ENCODE data around the gene LRIG1. TPM values are rescaled to one million over a fixed set of nuclear protein-coding genes. Genes with fewer than 3 reads are reported as not detected.

LRIG1 gene
- total RNA-seq, 1 experiment from 2014 or later = 24.1 TPM

DNA sequence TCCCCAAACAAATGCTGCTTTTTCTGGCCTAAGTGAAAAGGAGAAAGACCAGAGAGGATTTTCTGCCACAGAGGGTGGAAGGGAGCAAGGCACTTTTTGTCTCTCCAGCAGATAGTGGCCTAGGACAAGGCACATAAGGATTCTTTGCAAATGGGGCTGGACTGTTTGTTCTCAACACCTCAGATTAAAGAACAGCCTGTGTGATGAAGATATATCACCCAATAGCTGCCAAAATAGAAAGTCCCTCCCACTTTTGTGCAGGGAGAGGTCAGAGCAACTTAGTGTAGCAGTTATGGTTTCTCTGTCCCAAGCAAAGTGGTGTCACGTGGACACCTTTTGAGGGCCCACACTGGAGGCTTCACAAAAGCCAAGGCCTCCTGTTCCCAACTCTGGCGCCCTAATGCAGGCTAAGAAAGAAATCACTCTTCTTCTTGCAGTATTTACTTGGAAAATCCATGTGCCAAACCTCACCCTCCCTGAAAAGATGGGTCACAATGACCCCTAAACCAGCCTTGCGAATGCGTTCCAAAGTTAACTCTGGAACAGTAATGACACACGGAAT lies 84.9 kb downstream of the LRIG1 start:
- no TSS peak for BruUV-seq (replicated peaks)
- no peak for TF ChIP-seq CTCF (conservative IDR thresholded peaks at IDR 0.05; ENCODE audit: low read depth, low read length)
- TF ChIP-seq EZH2 (IDR thresholded peaks at IDR 0.05; ENCODE audit: borderline replicate concordance, low read depth, low read length, poor library complexity, severe bottlenecking) = no peak
- Histone ChIP-seq H3K9me3 (ENCODE audit: low read depth, low read length, poor library complexity, severe bottlenecking) (no peaks in the 10 kb centered on the region), H3K36me3 (ENCODE audit: insufficient read depth, low read length, poor library complexity, severe bottlenecking) (no peaks in the 10 kb centered on the region), H3K27me3 (replicated peaks; ENCODE audit: insufficient read depth, low read depth, low read length, poor library complexity) (no peaks in the 10 kb centered on the region), H3K4me1 (ENCODE audit: insufficient read depth, low read length, poor library complexity, severe bottlenecking) (no peaks in the 10 kb centered on the region), H3K4me3 (ENCODE audit: low read depth, low read length, poor library complexity, severe bottlenecking) (no peak overlapping the region), H3K27ac (ENCODE audit: low read depth, low read length, poor library complexity, severe bottlenecking) (no peak overlapping the region)
- CTCF ChIA-PET = no interaction called here
- intact Hi-C loops (cut with micrococcal nuclease; ENCODE audit: unreplicated experiment) = no loop called here
- POLR2A ChIA-PET (ENCODE audit: low non-redundant PET) = no interaction called here
- DNase-seq (ENCODE audit: low spot score) = no peak

DNA sequence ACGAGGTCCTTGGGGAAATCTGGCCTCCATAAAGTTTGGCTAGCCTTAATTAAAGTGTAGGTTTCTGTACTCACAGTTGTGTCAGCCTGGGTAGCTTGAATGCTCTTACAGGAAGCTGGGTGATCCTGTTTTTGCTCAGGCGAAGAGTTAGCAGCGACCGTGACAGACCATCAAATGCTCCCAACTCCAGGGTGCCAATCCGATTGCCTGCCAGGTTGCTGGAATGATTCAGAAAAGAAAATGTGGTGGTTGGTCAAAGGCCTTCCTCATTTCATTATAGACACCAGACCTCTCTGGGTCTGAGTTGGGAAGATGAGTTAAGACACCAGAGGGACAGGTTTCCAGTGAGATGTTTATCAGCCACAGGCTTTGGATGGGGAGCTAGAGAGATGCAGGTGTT lies 86.0 kb downstream of the LRIG1 start:
- Histone ChIP-seq H3K36me3 (ENCODE audit: insufficient read depth, low read length, poor library complexity, severe bottlenecking) (no peaks in the 10 kb centered on the region), H3K4me3 (ENCODE audit: low read depth, low read length, poor library complexity, severe bottlenecking) (no peak overlapping the region), H3K9me3 (ENCODE audit: low read depth, low read length, poor library complexity, severe bottlenecking) (no peaks in the 10 kb centered on the region), H3K4me1 (ENCODE audit: insufficient read depth, low read length, poor library complexity, severe bottlenecking) (no peaks in the 10 kb centered on the region), H3K27me3 (replicated peaks; ENCODE audit: insufficient read depth, low read depth, low read length, poor library complexity) (no peaks in the 10 kb centered on the region), H3K27ac (ENCODE audit: low read depth, low read length, poor library complexity, severe bottlenecking) (no peak overlapping the region)
- POLR2A ChIA-PET (ENCODE audit: low non-redundant PET) = no interaction called here
- no peak for DNase-seq (ENCODE audit: low spot score)
- intact Hi-C loops (cut with micrococcal nuclease; ENCODE audit: unreplicated experiment) = no loop called here
- TF ChIP-seq CTCF (conservative IDR thresholded peaks at IDR 0.05; ENCODE audit: low read depth, low read length) = no peak
- no peak for TF ChIP-seq EZH2 (IDR thresholded peaks at IDR 0.05; ENCODE audit: borderline replicate concordance, low read depth, low read length, poor library complexity, severe bottlenecking)
- no TSS peak for BruUV-seq (replicated peaks)
- CTCF ChIA-PET = no interaction called here

GRCh38 chr3:66413151-66413751 lies 87.6 kb downstream of the LRIG1 start:
- TF ChIP-seq CTCF (conservative IDR thresholded peaks at IDR 0.05; ENCODE audit: low read depth, low read length) (no peak), EZH2 (IDR thresholded peaks at IDR 0.05; ENCODE audit: borderline replicate concordance, low read depth, low read length, poor library complexity, severe bottlenecking) (no peak)
- intact Hi-C loops (cut with micrococcal nuclease; ENCODE audit: unreplicated experiment) = no loop called here
- no peak for DNase-seq (ENCODE audit: low spot score)
- no TSS peak for BruUV-seq (replicated peaks)
- no peak overlapping the region for H3K4me3 ChIP-seq (ENCODE audit: low read depth, low read length, poor library complexity, severe bottlenecking)
- CTCF ChIA-PET = no interaction called here
- no peaks in the 10 kb centered on the region for H3K27me3 ChIP-seq (replicated peaks; ENCODE audit: insufficient read depth, low read depth, low read length, poor library complexity)
- POLR2A ChIA-PET (ENCODE audit: low non-redundant PET) = no interaction called here
- no peak overlapping the region for H3K27ac ChIP-seq (ENCODE audit: low read depth, low read length, poor library complexity, severe bottlenecking)
- no peaks in the 10 kb centered on the region for H3K9me3 ChIP-seq (ENCODE audit: low read depth, low read length, poor library complexity, severe bottlenecking)
- no peaks in the 10 kb centered on the region for H3K4me1 ChIP-seq (ENCODE audit: insufficient read depth, low read length, poor library complexity, severe bottlenecking)
- no peaks in the 10 kb centered on the region for H3K36me3 ChIP-seq (ENCODE audit: insufficient read depth, low read length, poor library complexity, severe bottlenecking)

Data from A673 (cell line).